Vagina (tissue), 2 donors: ENCODE data around the gene RAB6A.

Experiments
- POLR2A ChIP-seq, 2 donors: fragments of 450-650 bp; IDR thresholded peaks; one replicate each; pipeline ENCODE4 v1.6.1; 2017; ENCODE audit warnings: antibody characterized with exemption in 2 of 2, mild to moderate bottlenecking in 2 of 2, moderate library complexity in 2 of 2
- POLR2AphosphoS5 ChIP-seq, 2 donors: sonication (generic); formaldehyde crosslinking; IDR thresholded peaks; one replicate each; pipeline ENCODE4 v1.9.0; 2017; ENCODE audit warnings: antibody characterized with exemption in 2 of 2, mild to moderate bottlenecking in 2 of 2, low read depth in 1 of 2; ENCODE audit not compliant: insufficient read depth in 1 of 2
- TF ChIP-seq, protein P1 (sequence below), 3 experiments: fragments of 450-650 bp in 2 of 3; fragments of 200-600 bp in 1 of 3; sonication (generic) in 1 of 3; IDR thresholded peaks; one replicate each; pipeline ENCODE4 v1.5.1; 2017 to 2019; ENCODE audit warnings: antibody characterized with exemption in 3 of 3, mild to moderate bottlenecking in 2 of 3, moderate library complexity in 2 of 3

GRCh38 chr11:73670808-73671207 is 90.1 kb downstream of the RAB6A start:
- no peak for TF ChIP-seq POLR2A (IDR thresholded peaks at IDR 0.05)
- TF ChIP-seq, protein P1, sequence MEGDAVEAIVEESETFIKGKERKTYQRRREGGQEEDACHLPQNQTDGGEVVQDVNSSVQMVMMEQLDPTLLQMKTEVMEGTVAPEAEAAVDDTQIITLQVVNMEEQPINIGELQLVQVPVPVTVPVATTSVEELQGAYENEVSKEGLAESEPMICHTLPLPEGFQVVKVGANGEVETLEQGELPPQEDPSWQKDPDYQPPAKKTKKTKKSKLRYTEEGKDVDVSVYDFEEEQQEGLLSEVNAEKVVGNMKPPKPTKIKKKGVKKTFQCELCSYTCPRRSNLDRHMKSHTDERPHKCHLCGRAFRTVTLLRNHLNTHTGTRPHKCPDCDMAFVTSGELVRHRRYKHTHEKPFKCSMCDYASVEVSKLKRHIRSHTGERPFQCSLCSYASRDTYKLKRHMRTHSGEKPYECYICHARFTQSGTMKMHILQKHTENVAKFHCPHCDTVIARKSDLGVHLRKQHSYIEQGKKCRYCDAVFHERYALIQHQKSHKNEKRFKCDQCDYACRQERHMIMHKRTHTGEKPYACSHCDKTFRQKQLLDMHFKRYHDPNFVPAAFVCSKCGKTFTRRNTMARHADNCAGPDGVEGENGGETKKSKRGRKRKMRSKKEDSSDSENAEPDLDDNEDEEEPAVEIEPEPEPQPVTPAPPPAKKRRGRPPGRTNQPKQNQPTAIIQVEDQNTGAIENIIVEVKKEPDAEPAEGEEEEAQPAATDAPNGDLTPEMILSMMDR (IDR thresholded peaks at IDR 0.05), result no peak
- TF ChIP-seq POLR2AphosphoS5 (IDR thresholded peaks at IDR 0.05; ENCODE audit: insufficient read depth in 1 of 2, low read depth in 1 of 2), result no peak
